NT2/D1 (cell line): ENCODE measurements around the gene MAP2K7.

Experiments
- SUZ12 ChIP-seq: IDR thresholded peaks from 2 replicates; pipeline ENCODE4 v1.6.1; 2011; ENCODE audit not compliant: insufficient read length, insufficient read depth; ENCODE audit errors: extremely low read depth
- YY1 ChIP-seq: IDR thresholded peaks from 2 replicates; pipeline ENCODE4 v1.6.1; 2011; ENCODE audit not compliant: insufficient read length, insufficient read depth
- ZNF274 ChIP-seq: IDR thresholded peaks from 2 replicates; pipeline ENCODE4 v1.6.1; 2011; ENCODE audit warnings: mild to moderate bottlenecking, low read depth, low read length

DNA sequence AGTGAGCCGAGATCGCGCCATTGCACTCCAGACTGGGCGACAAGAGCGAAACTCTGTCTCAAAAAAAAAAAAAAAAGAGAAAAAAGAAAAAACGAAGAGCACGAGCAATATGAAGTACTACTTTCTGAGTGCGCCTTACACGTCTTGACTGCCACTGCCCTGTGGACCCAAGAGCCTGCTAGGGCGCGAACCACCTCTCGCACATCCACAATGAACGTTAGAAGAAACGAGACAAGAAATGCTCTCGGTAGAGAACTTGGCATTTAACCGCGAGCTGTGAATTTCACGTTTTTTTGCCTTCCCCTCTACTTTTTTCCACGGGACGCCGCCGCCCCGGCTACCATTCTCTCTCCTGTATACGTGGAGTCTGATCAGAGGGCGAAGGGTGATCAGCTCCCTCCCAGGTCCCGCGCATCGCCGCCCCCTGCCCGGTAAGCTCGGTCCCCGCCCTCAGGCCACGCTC lies 39.3 kb downstream of the MAP2K7 start:
- TF ChIP-seq ZNF274 = no peak
- TF ChIP-seq YY1 = no peak
- TF ChIP-seq SUZ12 = no peak
